Brain microvascular endothelial cell (primary cell): ENCODE measurements around the gene LRIT1.

Source experiments
- DNase-seq: peaks from one replicate; pipeline ENCODE4 v3.0.0-alpha.2; 2020
- H3K27ac ChIP-seq: fragments of 250-450 bp; sonication (Bioruptor Pico); 2 replicates; pipeline ENCODE4 v1.5.1; 2020; ENCODE audit warnings: mild to moderate bottlenecking, moderate library complexity
- H3K27me3 ChIP-seq: fragments of 250-450 bp; sonication (Bioruptor Pico); replicated peaks from 2 replicates; pipeline ENCODE4 v1.5.1; 2020; ENCODE audit warnings: mild to moderate bottlenecking
- H3K36me3 ChIP-seq: fragments of 250-450 bp; sonication (Bioruptor Pico); replicated peaks from 2 replicates; pipeline ENCODE4 v1.5.1; 2020; ENCODE audit warnings: mild to moderate bottlenecking
- H3K4me3 ChIP-seq: 2 replicates; pipeline ENCODE4 v1.5.1; 2011; ENCODE audit warnings: low read depth, mild to moderate bottlenecking, control low read depth, low read length, moderate library complexity
- in situ Hi-C: cut with HindIII; loops from 2 replicates; pipeline ENCODE4 v1.10.0; 2017; ENCODE audit warnings: low sequenced_read_pairs, low pct_ligation_motif_present
- TF ChIP-seq, protein P1 (sequence below): IDR thresholded peaks from 2 replicates; pipeline ENCODE4 v1.5.1; 2011; ENCODE audit warnings: low read depth, mild to moderate bottlenecking, moderate library complexity, low read length, control low read depth, inconsistent platforms; ENCODE audit errors: missing control alignments

LRIT1 gene

GRCh38 chr10:84257343-84258020, 16.1 kb upstream of the LRIT1 start:
- H3K27me3 ChIP-seq, result no peaks in the 10 kb centered on the region
- in situ Hi-C loops, result loop anchor here (25.0 kb wide), 1 partner anchor 280 kb away; no protein-coding TSS in a partner anchor
- no peak overlapping the region for H3K27ac ChIP-seq
- TF ChIP-seq, protein P1, sequence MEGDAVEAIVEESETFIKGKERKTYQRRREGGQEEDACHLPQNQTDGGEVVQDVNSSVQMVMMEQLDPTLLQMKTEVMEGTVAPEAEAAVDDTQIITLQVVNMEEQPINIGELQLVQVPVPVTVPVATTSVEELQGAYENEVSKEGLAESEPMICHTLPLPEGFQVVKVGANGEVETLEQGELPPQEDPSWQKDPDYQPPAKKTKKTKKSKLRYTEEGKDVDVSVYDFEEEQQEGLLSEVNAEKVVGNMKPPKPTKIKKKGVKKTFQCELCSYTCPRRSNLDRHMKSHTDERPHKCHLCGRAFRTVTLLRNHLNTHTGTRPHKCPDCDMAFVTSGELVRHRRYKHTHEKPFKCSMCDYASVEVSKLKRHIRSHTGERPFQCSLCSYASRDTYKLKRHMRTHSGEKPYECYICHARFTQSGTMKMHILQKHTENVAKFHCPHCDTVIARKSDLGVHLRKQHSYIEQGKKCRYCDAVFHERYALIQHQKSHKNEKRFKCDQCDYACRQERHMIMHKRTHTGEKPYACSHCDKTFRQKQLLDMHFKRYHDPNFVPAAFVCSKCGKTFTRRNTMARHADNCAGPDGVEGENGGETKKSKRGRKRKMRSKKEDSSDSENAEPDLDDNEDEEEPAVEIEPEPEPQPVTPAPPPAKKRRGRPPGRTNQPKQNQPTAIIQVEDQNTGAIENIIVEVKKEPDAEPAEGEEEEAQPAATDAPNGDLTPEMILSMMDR, result no peak
- no peaks in the 10 kb centered on the region for H3K36me3 ChIP-seq
- H3K4me3 ChIP-seq, result no peak overlapping the region
- DNase-seq, result no peak

DNA sequence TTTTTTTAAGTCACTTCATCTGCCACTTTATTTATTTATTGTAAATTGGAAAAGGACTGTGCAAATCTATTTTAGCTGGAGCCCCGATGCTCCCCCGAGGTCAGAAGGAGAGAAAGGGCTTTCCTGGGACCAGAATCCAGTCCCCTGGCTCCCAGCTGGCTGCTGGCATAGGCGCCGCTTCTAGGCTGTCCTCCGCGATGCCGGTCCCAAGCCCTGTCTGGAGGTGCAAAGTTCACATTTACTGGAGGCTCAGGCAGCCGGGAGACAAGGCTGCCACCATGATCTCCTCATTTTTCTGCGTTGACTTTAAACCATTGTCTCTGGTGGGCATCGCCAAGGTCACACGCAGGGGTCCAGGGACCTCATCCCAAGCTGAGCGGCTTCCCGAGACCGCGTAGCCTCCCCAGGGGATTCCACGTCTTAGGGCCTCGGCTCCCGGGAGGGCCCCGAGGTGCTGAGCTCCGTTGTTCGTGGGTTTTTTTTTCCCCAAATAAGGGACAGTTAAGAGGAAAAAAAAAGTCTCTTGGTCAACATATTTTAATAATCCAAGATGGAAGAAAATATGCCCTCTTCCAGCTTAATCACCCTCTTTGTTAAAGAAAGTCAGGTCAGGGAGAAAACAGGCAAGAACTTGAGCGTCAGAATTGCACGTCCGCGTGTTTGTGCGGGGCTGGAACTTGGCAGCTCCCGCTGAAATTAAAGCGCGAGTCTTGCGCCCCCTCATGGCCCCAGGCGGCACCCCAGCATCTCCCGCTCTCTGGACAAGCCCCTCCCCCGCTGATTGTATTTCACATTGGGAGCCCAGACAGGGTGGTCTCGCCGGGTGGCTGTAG, 15.4 kb upstream of the LRIT1 start:
- Histone ChIP-seq H3K4me3 (no peak overlapping the region), H3K36me3 (no peaks in the 10 kb centered on the region), H3K27me3 (no peaks in the 10 kb centered on the region), H3K27ac (no peak overlapping the region)
- TF ChIP-seq, protein P1, result peak; percentile 84
- in situ Hi-C loops, result loop anchor here (25.0 kb wide), 1 partner anchor 281 kb away; no protein-coding TSS in a partner anchor
- peak; percentile 31 for DNase-seq

- no peak overlapping the region for H3K4me3 ChIP-seq
- DNase-seq, result no peak
- in situ Hi-C loops, result loop anchor here (25.0 kb wide), 1 partner anchor 282 kb away; no protein-coding TSS in a partner anchor
- TF ChIP-seq, protein P1, result no peak
- H3K27me3 ChIP-seq, result no peaks in the 10 kb centered on the region
- H3K27ac ChIP-seq, result no peak overlapping the region
- H3K36me3 ChIP-seq, result no peaks in the 10 kb centered on the region
Observed at GRCh38 chr10:84254552-84255478, 13.5 kb upstream of the LRIT1 start.

DNA sequence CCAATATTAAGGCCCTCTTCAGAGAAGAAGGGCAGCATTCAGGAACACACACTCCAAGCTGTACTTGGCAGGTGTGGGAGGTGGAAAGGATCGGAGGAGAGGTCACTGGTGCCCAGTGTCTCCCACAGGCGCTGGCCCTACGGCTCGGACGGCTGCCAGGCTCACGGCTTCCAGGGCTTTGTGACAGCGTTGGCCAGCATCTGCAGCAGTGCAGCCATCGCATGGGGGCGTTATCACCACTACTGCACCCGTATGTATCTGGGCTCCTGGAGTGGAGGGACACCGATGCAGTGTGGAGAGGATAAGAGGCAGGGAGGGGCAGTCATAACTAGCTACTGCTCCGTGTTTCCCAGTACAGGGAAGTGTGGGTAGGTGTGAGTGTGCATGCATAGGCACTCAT, 7.4 kb upstream of the LRIT1 start:
- in situ Hi-C loops, result no loop called here
- Histone ChIP-seq H3K36me3 (no peaks in the 10 kb centered on the region), H3K4me3 (no peak overlapping the region), H3K27ac (no peak overlapping the region), H3K27me3 (no peaks in the 10 kb centered on the region)
- no peak for DNase-seq
- TF ChIP-seq, protein P1, result no peak

DNA sequence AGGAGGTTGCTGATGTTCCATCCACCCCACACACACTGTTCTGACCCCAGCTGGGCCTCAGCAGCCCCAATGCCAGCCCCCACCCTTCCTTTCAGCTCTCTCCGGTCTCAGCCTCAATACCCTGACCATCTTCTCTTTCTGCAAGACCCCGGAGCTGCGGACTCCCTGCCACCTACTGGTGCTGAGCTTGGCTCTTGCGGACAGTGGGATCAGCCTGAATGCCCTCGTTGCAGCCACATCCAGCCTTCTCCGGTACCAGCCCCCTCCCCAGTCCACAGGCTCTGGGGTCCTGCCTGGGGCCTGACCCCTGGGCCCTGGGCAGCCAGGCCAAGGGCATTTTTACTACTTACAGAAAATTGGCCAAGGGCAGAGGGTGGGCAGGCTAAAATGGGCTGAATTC, 6.2 kb upstream of the LRIT1 start:
- DNase-seq, result no peak
- H3K36me3 ChIP-seq, result no peaks in the 10 kb centered on the region
- TF ChIP-seq, protein P1, result no peak
- no peaks in the 10 kb centered on the region for H3K27me3 ChIP-seq
- no peak overlapping the region for H3K4me3 ChIP-seq
- in situ Hi-C loops, result no loop called here
- no peak overlapping the region for H3K27ac ChIP-seq
